Testis (tissue), 3 donors: ENCODE results near the gene GGT1. TPM values are rescaled to one million over a fixed set of nuclear protein-coding genes. Genes with fewer than 3 reads are reported as not detected.

Source experiments
- DNase-seq: peaks from one replicate; pipeline ENCODE4 v3.0.0-alpha.2; 2019
- H3K27ac ChIP-seq, 2 donors: fragments of 200-600 bp; sonication (generic); one replicate each; pipeline ENCODE4 v1.5.1; 2019
- H3K27me3 ChIP-seq: fragments of 200-600 bp; sonication (generic); one replicate; pipeline ENCODE4 v1.5.1; 2019
- H3K36me3 ChIP-seq: fragments of 200-600 bp; sonication (generic); one replicate; pipeline ENCODE4 v1.5.1; 2017; ENCODE audit warnings: low read depth; ENCODE audit errors: missing control alignments
- H3K4me1 ChIP-seq: fragments of 200-600 bp; sonication (generic); one replicate; pipeline ENCODE4 v1.5.1; 2019
- H3K4me3 ChIP-seq, 2 donors: fragments of 200-600 bp; sonication (generic); one replicate each; pipeline ENCODE4 v1.5.1; 2017 to 2019
- H3K9me3 ChIP-seq: fragments of 200-600 bp; sonication (generic); one replicate; pipeline ENCODE4 v1.5.1; 2017
- CTCF ChIP-seq, 3 experiments: fragments of 450-650 bp in 2 of 3; fragments of 200-600 bp in 1 of 3; sonication (generic) in 1 of 3; IDR thresholded peaks; one replicate each; pipeline ENCODE4 v1.5.1; 2016 to 2019; ENCODE audit warnings: antibody characterized with exemption in 3 of 3, mild to moderate bottlenecking in 2 of 3, moderate library complexity in 1 of 3
- POLR2A ChIP-seq: fragments of 450-650 bp; IDR thresholded peaks from one replicate; pipeline ENCODE4 v1.6.1; 2017; ENCODE audit warnings: antibody characterized with exemption, mild to moderate bottlenecking, moderate library complexity
- WGBS, 2 donors: methylation state at CpG; one replicate each; pipeline ENCODE4 v1.1.5; 2018; 5-methylcytosine and 5-hydroxymethylcytosine counted together
- intact Hi-C: fragments of 100-400 bp; cut with DNase I; formaldehyde crosslinking; loops from one replicate; pipeline ENCODE4 v1.15.1; 2023; ENCODE audit warnings: low total_unique reads
- polyA plus RNA-seq: library from polyadenylated mRNA; stranded (reverse); fragments of 350-450 nt; fragmentation: Illumina TruSeq; extraction: RNeasy Lipid Tissue Mini Kit (QIAGEN cat#74804); gene quantifications from one replicate; pipeline ENCODE4 v1.2.3, GENCODE V29; 2014; ENCODE audit warnings: low read depth, low replicate concordance; ENCODE audit not compliant: insufficient read depth
- total RNA-seq, 2 donors: library from RNA; depleted of rRNA; stranded (reverse); fragments of >200 nt; gene quantifications; one replicate each; pipeline ENCODE4 v1.2.3, GENCODE V29; 2016

The GGT1 gene
- total and polyA plus RNA-seq, 3 donors from 2014 or later, result 23.1 to 78.2 (median 75.3) TPM

DNA sequence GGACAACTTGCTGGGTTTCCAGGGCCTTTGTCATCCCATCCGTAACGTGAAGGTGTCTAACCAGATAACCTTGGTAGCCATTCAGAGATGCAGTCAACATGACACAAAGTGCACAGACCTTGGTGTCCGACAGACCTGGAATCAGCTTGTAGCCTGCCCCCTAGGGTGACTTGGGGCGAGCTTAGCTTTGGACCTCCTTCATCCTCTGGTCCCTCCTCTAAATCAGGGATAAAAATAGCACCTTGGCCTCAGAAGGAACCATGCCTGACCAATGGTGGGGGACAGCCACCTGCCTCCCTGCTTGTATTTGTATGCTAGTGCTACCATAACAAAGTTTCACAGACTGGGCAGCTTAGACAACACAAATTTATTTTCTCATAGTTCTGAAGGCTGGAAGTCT, 43.5 kb upstream of the GGT1 start:
- no peaks in the 10 kb centered on the region for H3K27me3 ChIP-seq
- no peak overlapping the region for H3K4me3 ChIP-seq
- no peaks in the 10 kb centered on the region for H3K9me3 ChIP-seq
- intact Hi-C loops, result no loop called here
- peaks cover 20% of the 10 kb centered on the region for H3K4me1 ChIP-seq
- TF ChIP-seq POLR2A (no peak), CTCF (IDR thresholded peaks at IDR 0.05) (no peak)
- DNase-seq, result no peak
- H3K27ac ChIP-seq, result no peak overlapping the region
- no peaks in the 10 kb centered on the region for H3K36me3 ChIP-seq
- 39 to 43% methylated on average over 3 to 4 of the region's 4 CpGs for WGBS, 2 donors

DNA sequence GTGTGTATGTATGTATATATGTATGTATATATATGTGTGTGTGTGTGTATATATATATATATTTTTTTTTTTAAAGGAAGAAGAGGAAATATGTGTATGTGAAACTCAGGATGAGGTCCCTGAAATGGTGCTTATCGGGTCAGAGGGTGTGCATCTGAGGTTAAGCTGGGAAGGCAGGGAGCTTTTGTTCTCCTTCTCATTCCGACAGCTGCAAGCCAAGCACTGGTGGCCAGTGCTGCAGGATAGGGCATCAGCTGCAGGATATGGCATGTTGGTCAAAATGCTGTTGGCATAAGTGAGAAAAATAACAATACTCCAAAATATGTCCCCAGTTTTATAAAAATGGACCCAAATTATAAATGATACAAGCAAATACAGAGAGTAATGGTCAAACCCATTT, 39.7 kb upstream of the GGT1 start:
- Histone ChIP-seq H3K36me3 (no peaks in the 10 kb centered on the region), H3K27me3 (no peaks in the 10 kb centered on the region), H3K4me1 (peaks cover 9% of the 10 kb centered on the region), H3K27ac (no peak overlapping the region), H3K9me3 (no peaks in the 10 kb centered on the region), H3K4me3 (no peak overlapping the region)
- WGBS, 2 donors, result 92 to 97% methylated on average over 2 of the region's 2 CpGs
- intact Hi-C loops, result no loop called here
- TF ChIP-seq POLR2A, result no peak
- TF ChIP-seq CTCF (IDR thresholded peaks at IDR 0.05), result no peak
- DNase-seq, result no peak

- TF ChIP-seq CTCF (IDR thresholded peaks at IDR 0.05) (no peak), POLR2A (no peak)
- no peaks in the 10 kb centered on the region for H3K27me3 ChIP-seq
- no peak for DNase-seq
- H3K4me1 ChIP-seq, result peaks cover 6% of the 10 kb centered on the region
- H3K9me3 ChIP-seq, result no peaks in the 10 kb centered on the region
- WGBS, 2 donors, result 53 to 68% methylated on average over 2 of the region's 2 CpGs
- intact Hi-C loops, result no loop called here
- H3K27ac ChIP-seq, result no peak overlapping the region
- no peak overlapping the region for H3K4me3 ChIP-seq
- no peaks in the 10 kb centered on the region for H3K36me3 ChIP-seq
These were observed 38.5 kb upstream of the GGT1 start for GRCh38 chr22:24564376-24565058.

DNA sequence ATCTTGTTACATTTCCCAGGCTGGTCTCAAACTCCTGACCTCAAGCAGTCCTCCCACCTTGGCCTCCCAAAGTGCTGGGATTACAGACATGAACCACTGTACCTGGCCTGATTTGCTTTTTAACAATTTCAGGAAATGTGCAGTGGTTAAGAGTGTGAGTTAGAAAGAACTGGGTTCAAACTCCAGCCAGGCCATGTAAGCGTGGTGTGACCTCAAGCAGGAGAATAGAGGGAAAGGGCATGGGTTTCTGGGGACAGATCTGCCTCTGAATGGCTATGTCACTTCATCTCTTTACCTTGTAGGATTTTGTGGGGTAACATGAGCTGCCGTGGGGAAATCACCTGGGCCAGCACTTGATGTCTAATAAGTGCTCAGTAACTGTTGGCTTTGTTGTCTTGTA, 37.9 kb upstream of the GGT1 start:
- Histone ChIP-seq H3K4me1 (peaks cover 6% of the 10 kb centered on the region), H3K27ac (no peak overlapping the region), H3K36me3 (no peaks in the 10 kb centered on the region), H3K4me3 (no peak overlapping the region), H3K9me3 (no peaks in the 10 kb centered on the region), H3K27me3 (no peaks in the 10 kb centered on the region)
- no peak for DNase-seq
- intact Hi-C loops, result no loop called here
- whole genome bisulfite sequencing, 2 donors, result 84 to 93% methylated on average over 2 of the region's 2 CpGs
- TF ChIP-seq CTCF (IDR thresholded peaks at IDR 0.05) (no peak), POLR2A (no peak)

GRCh38 chr22:24566899-24567511, 36.0 kb upstream of the GGT1 start:
- WGBS, 2 donors, result 63 to 68% methylated on average over 6 to 8 of the region's 8 CpGs
- intact Hi-C loops, result no loop called here
- Histone ChIP-seq H3K27me3 (no peaks in the 10 kb centered on the region), H3K9me3 (no peaks in the 10 kb centered on the region), H3K27ac (no peak overlapping the region), H3K4me3 (no peak overlapping the region), H3K4me1 (peaks cover 9% of the 10 kb centered on the region), H3K36me3 (no peaks in the 10 kb centered on the region)
- DNase-seq, result no peak
- TF ChIP-seq CTCF (IDR thresholded peaks at IDR 0.05), result no peak
- TF ChIP-seq POLR2A, result no peak
